DOHH2 (cell line): Measurements from ENCODE around the gene ALDH4A1.

Experiments used
- H3F3A ChIP-seq: fragments of 200-600 bp; sonication (generic), shearing (Covaris generic); 2 replicates; pipeline ENCODE4 v1.6.0; 2016; ENCODE audit warnings: antibody characterized with exemption, mild to moderate bottlenecking; ENCODE audit not compliant: control insufficient read depth, insufficient read depth
- H3K27ac ChIP-seq: fragments of 200-600 bp; sonication (generic); 2 replicates; pipeline ENCODE4 v1.5.1; 2014; ENCODE audit warnings: low read depth, mild to moderate bottlenecking, low read length, moderate library complexity
- H3K27me3 ChIP-seq: fragments of 200-600 bp; sonication (generic); 2 replicates; pipeline ENCODE4 v1.6.1; 2014; ENCODE audit warnings: mild to moderate bottlenecking, low read length, mixed read lengths; ENCODE audit not compliant: control insufficient read depth
- H3K36me3 ChIP-seq: fragments of 200-600 bp; sonication (generic); 2 replicates; pipeline ENCODE4 v1.6.1; 2014; ENCODE audit warnings: mild to moderate bottlenecking, low read length, moderate library complexity, mixed read lengths; ENCODE audit not compliant: control insufficient read depth
- H3K4me1 ChIP-seq: fragments of 200-600 bp; sonication (generic); 2 replicates; pipeline ENCODE4 v1.6.1; 2014; ENCODE audit warnings: mild to moderate bottlenecking, low read length, mixed read lengths; ENCODE audit not compliant: control insufficient read depth
- H3K4me2 ChIP-seq: fragments of 200-600 bp; sonication (generic); 2 replicates; pipeline ENCODE4 v1.6.0; 2014; ENCODE audit warnings: mild to moderate bottlenecking, low read length, moderate library complexity
- H3K4me3 ChIP-seq: fragments of 200-600 bp; sonication (generic); 2 replicates; pipeline ENCODE4 v1.5.1; 2014; ENCODE audit warnings: mild to moderate bottlenecking, low read length, mixed read lengths
- H3K79me2 ChIP-seq: fragments of 200-600 bp; sonication (generic); 2 replicates; pipeline ENCODE4 v1.6.1; 2014; ENCODE audit warnings: mild to moderate bottlenecking, low read length, mixed read lengths; ENCODE audit not compliant: control insufficient read depth
- H3K9me2 ChIP-seq: fragments of 200-600 bp; sonication (generic); replicated peaks from 2 replicates; pipeline ENCODE4 v1.6.1; 2014; ENCODE audit warnings: mild to moderate bottlenecking, low read length, mixed read lengths; ENCODE audit not compliant: control insufficient read depth
- H3K9me3 ChIP-seq: fragments of 200-600 bp; sonication (generic); 2 replicates; pipeline ENCODE4 v1.6.1; 2014; ENCODE audit warnings: antibody characterized with exemption, low read length, mixed read lengths; ENCODE audit not compliant: control insufficient read depth, insufficient read depth
- H4K20me1 ChIP-seq: fragments of 200-600 bp; sonication (generic); 2 replicates; pipeline ENCODE4 v1.6.0; 2014; ENCODE audit warnings: low read depth, mild to moderate bottlenecking, antibody characterized with exemption, low read length, moderate library complexity; ENCODE audit not compliant: control insufficient read depth, insufficient read depth
- EZH2phosphoT487 ChIP-seq: fragments of 200-600 bp; sonication (generic); IDR thresholded peaks from 2 replicates; pipeline ENCODE4 v1.6.1; 2017; ENCODE audit warnings: borderline replicate concordance, mild to moderate bottlenecking, antibody characterized with exemption, low read length, moderate library complexity, mixed read lengths
- TF ChIP-seq, protein P1 (sequence below): fragments of 200-600 bp; sonication (generic); IDR thresholded peaks from one replicate; pipeline ENCODE4 v1.5.1; 2014; ENCODE audit warnings: antibody characterized with exemption, mild to moderate bottlenecking, low read depth, low read length; ENCODE audit not compliant: poor library complexity, severe bottlenecking

ALDH4A1 gene

GRCh38 chr1:18919956-18920355 lies 17.6 kb upstream of the ALDH4A1 start:
- no peaks in the 10 kb centered on the region for H3K36me3 ChIP-seq
- H3K27ac ChIP-seq: no peak overlapping the region
- no peaks in the 10 kb centered on the region for H3F3A ChIP-seq
- no peaks in the 10 kb centered on the region for H3K4me1 ChIP-seq
- H3K4me3 ChIP-seq: no peak overlapping the region
- TF ChIP-seq, protein P1, sequence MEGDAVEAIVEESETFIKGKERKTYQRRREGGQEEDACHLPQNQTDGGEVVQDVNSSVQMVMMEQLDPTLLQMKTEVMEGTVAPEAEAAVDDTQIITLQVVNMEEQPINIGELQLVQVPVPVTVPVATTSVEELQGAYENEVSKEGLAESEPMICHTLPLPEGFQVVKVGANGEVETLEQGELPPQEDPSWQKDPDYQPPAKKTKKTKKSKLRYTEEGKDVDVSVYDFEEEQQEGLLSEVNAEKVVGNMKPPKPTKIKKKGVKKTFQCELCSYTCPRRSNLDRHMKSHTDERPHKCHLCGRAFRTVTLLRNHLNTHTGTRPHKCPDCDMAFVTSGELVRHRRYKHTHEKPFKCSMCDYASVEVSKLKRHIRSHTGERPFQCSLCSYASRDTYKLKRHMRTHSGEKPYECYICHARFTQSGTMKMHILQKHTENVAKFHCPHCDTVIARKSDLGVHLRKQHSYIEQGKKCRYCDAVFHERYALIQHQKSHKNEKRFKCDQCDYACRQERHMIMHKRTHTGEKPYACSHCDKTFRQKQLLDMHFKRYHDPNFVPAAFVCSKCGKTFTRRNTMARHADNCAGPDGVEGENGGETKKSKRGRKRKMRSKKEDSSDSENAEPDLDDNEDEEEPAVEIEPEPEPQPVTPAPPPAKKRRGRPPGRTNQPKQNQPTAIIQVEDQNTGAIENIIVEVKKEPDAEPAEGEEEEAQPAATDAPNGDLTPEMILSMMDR: no peak
- no peak for TF ChIP-seq EZH2phosphoT487
- H3K9me2 ChIP-seq: no peaks in the 10 kb centered on the region
- no peak overlapping the region for H3K4me2 ChIP-seq
- H3K27me3 ChIP-seq: 0 out of 2 replicates have a peak, but pooled peaks cover 3% of the 10 kb centered on the region
- H3K79me2 ChIP-seq: no peaks in the 10 kb centered on the region
- no peaks in the 10 kb centered on the region for H3K9me3 ChIP-seq
- no peaks in the 10 kb centered on the region for H4K20me1 ChIP-seq

- Histone ChIP-seq H3K4me3 (no peak overlapping the region), H3K9me2 (no peaks in the 10 kb centered on the region), H3F3A (no peaks in the 10 kb centered on the region), H3K36me3 (no peaks in the 10 kb centered on the region), H3K4me2 (no peak overlapping the region), H3K27ac (no peak overlapping the region), H3K27me3 (0 out of 2 replicates have a peak, but pooled peaks cover 3% of the 10 kb centered on the region), H3K9me3 (no peaks in the 10 kb centered on the region), H4K20me1 (no peaks in the 10 kb centered on the region), H3K4me1 (no peaks in the 10 kb centered on the region), H3K79me2 (no peaks in the 10 kb centered on the region)
- no peak for TF ChIP-seq EZH2phosphoT487
- TF ChIP-seq, protein P1: no peak
Observed at GRCh38 chr1:18919197-18919905, 17.0 kb upstream of the ALDH4A1 start.

- no peak overlapping the region for H3K4me2 ChIP-seq
- no peaks in the 10 kb centered on the region for H4K20me1 ChIP-seq
- no peak overlapping the region for H3K4me3 ChIP-seq
- no peak for TF ChIP-seq EZH2phosphoT487
- TF ChIP-seq, protein P1: no peak
- H3K27me3 ChIP-seq: no peaks in the 10 kb centered on the region
- no peaks in the 10 kb centered on the region for H3F3A ChIP-seq
- H3K9me2 ChIP-seq: no peaks in the 10 kb centered on the region
- no peak overlapping the region for H3K27ac ChIP-seq
- H3K36me3 ChIP-seq: no peaks in the 10 kb centered on the region
- H3K9me3 ChIP-seq: no peaks in the 10 kb centered on the region
- H3K79me2 ChIP-seq: no peaks in the 10 kb centered on the region
- no peaks in the 10 kb centered on the region for H3K4me1 ChIP-seq
Observed at GRCh38 chr1:18918417-18918816, 16.1 kb upstream of the ALDH4A1 start.
